Fibroblast of peridontal ligament (primary cell): ENCODE results near the gene ALG5.

ENCODE experiments used
- DNase-seq: peaks from one replicate; pipeline ENCODE4 v3.0.0-alpha.2; 2010; ENCODE audit errors: extremely low read depth

The ALG5 gene, protein sequence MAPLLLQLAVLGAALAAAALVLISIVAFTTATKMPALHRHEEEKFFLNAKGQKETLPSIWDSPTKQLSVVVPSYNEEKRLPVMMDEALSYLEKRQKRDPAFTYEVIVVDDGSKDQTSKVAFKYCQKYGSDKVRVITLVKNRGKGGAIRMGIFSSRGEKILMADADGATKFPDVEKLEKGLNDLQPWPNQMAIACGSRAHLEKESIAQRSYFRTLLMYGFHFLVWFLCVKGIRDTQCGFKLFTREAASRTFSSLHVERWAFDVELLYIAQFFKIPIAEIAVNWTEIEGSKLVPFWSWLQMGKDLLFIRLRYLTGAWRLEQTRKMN

DNA sequence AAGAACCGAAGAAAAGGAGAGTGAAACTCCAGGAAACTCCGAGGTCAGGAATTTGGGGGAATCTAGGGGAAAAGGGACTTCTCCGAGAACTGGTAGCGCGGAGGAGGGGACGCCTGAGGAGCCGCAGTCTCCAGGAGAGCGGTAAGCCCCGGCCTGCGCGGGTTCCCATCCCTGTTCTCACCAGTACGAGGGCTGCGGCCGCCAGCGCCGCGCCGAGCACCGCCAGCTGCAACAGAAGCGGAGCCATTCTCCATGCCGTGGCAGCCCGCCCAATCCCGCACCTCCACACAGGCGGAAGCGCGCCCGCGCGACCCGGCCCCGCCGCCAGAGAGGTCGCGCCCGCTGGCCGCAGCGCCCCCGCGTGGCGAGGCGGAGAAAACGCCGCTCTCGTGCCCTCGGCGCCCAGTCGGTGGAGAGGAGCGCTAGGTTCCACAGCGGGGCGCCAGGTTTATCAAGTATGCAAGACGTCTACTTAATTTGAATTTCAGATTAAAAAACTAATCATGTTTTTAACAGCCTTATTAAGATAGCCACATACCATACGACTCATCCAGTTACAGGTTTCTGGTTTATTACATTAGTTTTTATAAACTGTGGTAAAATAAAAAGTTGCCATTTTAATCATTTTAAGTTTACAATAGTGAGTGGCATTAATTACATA is at the start of gene ALG5:
Gene ALG5 (minus strand): TSS at position 287 of the 661 bp plus-strand sequence. CDS start 40 bp downstream, at position 247.
- DNase-seq: peak; percentile 83

DNA sequence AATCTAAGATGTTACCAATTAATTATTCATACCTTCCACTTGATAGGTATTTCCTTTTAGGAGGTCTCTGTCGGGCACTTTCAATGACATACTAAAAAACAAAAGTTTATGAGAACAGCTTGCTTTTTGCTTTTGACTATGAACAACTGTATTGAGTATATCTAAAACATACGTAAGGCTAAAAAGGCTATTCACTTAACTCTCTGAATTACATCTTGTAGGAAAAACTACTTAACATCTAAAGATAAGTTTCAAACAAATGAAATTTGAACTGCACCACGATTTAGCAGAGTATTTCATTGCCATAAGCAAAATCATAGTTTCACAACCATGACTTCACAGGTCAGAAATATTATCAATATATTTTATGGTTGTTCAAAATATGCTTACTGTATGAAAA is 48.7 kb upstream of the ALG5 start:
- no peak for DNase-seq

DNA sequence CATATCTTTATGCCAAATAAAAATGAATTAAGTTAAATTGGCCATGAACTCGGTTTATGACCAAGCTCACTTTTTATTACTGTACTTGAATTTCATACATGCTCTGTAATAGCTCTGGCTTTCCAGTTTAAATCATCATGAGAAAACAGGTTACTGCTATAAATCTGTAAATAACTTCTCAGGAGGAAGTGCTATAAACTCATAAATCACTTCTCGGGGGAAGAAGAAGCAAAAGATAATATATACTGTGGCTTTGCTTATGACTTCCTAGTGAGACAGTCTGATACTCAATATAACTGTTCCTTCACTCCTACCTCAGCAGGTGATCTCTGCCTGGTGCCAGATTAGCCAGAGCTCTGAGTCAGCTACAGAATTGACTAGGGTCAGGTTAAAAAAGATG is 47.9 kb upstream of the ALG5 start:
- DNase-seq: no peak

DNA sequence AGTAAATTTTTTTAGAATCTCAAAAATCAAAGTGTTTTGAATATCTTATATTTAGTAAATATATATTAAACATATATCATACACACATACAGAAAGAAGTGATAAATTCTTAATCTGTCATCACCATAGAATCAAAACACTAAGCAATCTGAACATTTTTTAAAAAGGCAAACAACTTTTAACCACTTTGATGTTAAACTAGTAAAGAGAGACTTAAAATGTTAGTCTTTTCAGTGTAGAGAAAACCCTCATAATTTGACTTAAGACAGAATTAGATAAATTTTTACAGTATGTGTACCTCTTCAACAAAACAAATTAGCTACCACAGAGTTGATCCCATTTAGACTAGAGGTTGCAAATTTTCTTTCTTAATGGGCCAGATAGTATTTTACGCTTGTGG is 46.9 kb upstream of the ALG5 start:
- no peak for DNase-seq

DNA sequence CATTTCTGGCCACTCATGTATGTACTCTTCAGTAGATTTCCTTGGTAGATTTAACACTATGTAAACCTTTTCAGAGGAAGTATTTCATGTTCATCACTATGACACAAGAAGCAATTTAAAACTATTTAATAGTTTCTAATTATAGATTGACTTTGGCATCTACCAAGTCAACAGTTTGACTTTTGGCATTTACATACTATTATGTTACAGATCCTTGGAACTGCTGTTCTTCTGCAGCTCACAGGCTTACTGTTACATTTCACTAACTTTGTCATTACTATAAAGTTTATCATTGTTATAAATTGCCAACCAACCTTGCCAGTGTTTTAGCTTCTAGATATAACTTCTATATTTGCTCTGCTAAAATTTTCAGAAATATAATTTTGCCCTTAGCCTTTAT is 41.6 kb upstream of the ALG5 start:
- DNase-seq: no peak

DNA sequence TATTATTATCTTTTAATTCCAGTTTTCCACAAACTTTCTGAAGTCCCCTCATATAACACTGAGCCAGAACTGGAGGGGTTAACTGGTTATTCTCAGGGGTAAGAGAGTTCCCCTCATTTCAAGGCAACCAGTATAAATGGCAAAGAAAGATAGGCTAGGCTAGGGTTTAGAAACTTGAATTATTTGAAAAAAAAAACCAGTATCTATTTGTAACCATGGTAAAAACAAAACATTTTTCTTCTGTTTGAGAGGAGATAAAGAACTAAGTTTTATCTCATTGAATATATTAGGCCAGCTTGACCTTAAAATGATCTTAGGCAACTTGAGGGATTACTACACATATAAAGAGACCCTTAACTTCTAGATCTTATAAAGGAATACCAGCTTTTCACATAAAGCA is 40.8 kb upstream of the ALG5 start:
- no peak for DNase-seq

DNA sequence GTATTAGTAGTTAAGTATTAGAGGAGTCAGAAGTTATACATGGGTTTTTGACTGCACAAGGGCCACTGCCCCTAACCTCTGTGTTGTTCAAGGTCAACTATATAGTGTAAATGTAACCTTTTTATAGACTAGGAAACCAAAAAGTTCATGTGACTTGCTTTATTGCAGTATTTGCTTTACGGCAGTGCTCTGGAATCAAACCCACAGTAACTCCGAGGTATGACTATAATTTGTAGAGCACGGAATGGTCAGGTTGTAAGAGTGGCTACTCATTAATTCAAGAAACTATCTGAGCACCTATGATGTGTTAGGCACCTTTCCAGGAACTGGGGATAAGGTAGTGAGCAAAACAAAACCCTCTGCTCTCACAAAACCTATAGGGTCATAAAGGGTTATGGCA is 38.1 kb upstream of the ALG5 start:
- no peak for DNase-seq

DNA sequence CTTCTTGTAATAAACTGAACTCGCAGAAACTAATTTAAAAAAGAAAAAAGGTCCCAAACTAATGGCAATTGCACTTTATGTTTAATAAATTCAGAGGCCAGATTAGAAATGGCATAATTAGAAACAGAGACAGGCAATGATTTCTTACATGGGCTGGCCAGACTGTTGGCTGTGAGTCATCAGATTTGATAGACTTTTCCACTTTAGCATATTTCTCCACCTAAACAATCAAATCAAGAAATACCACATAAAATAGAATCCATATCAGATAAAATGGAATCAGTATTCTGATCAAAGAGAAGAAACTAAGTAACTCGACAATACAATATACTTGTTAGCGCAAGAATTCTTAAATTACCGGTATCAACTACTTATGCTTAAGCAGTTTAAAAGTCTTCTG is 30.5 kb upstream of the ALG5 start:
- DNase-seq: peak; percentile 71

DNA sequence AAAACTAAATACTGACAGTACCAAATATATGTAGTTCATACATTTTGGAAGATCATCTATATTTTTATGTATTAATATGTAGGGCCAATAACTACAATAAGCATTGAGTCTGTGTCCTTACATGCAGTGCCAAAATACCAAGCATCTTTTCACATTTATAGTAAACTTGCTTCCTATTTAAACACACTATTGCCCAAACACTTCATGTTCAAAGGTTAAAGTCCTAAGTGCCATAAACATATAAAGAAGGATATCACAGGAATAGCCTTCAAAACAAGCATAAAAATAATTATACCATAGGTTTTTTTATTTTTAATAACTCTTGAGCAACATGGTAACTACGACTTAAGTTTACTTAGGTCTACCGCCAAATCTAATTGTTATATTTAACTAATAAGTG is 28.5 kb upstream of the ALG5 start:
- DNase-seq: no peak

DNA sequence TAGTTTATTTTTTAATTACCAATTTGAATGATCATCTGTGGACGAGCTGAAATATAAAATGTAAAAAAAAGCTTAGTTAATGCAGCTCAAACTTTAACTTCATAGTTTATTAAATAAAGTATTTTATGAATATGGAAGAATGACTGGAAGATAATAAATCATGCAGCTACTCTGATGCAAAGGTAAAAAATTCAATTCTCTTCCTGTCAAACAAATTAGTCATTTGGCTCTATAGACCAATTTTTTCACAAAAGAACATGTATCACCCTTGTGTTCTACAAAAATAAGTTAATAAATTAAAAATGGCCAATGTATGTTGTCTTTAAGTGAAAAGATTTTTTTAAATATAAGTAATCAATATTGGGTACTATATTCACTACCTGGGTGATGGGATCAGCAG is 27.6 kb upstream of the ALG5 start:
- DNase-seq: no peak

DNA sequence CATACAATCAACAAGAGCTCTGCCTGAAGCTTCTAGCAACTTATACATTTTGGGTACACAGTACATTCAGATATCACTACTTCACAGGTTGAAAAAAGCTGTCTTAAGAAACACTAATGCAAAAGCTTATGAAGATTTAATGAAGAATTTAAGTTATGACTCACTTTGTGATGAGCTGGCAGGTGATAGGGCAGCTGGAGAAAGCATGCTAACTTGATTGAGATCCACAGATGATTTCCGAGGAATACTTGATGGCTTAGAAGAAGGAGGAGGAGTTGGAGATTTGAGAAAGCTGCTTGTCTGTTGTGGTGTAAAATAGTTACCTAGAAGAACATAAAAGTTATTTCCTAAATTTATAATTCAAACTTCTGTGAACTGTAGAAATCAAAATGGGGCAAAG is 24.7 kb upstream of the ALG5 start:
- DNase-seq: peak; percentile 27

DNA sequence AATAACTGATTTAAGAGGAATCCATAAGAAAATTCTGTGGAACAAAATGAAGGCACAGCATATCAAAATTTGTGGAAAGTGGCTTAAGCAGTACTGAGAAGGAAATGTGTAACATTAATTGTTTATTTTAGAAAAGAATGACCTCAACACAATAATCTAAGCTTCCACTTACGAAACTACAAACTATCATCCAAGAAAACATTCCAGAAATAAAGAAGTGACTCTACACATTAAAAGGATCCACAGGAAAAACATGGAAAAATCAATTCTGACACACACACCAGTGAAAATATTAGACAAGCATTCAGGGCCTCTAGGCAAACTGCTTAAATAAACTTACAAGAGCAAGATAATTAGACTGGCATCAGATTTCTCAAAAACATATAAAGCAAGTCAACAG is 15.5 kb upstream of the ALG5 start:
- DNase-seq: peak; percentile 71

DNA sequence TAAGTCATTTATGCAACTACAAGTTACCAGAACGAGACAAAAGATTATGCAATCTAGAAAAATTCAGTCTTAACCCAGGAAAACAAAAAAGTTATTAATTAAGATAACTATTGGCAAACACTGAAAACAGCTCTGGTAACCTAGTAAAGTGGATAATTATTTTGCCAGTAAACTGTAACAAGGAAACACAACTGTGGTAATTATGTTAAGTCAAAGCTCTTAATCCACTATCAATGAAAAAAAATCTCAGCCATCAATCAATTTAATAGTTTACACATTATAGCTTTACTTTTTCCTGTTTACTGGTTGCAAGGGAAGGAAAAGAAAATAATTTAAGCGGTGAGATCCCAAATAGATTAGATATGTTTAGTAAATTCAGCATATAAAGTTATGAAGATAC is 12.6 kb upstream of the ALG5 start:
- no peak for DNase-seq

DNA sequence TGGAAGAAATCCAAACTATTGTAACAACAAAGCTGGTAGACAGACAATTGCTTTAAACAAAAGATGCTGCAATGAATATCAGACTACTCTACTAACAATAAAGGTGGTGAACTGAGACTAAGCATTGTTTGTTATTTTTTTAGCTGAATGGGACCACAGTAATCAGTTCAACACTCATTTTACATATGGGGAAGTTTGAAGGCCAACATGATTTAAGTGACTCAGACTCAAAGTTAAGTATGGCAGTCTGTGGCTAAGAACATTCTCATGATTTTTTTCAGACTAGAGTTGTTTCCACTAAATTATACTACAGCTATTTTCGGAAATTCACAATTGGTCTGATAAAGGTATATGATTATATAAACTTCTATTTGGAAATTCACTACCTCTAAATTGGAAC is 11.9 kb upstream of the ALG5 start:
- DNase-seq: peak; percentile 46

DNA sequence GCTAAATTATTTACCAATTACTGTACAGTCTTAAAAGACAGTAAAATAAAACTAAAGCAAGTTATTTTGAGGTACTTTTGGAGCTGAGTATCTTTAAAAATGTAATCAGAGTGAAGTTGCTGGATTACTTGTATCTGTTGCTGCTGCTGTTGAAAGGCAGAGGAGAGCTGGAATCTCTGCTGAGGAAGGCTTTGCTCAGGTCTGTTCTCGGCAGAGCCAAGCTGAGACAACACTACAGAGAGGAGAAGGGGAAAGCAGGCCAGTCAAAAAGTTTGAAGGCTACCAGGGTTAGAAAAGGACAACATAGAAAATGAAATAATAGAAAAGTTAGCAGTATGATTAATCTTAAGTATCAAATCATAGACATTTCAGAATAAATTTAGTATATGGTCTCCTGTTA is 11.3 kb upstream of the ALG5 start:
- DNase-seq: no peak

DNA sequence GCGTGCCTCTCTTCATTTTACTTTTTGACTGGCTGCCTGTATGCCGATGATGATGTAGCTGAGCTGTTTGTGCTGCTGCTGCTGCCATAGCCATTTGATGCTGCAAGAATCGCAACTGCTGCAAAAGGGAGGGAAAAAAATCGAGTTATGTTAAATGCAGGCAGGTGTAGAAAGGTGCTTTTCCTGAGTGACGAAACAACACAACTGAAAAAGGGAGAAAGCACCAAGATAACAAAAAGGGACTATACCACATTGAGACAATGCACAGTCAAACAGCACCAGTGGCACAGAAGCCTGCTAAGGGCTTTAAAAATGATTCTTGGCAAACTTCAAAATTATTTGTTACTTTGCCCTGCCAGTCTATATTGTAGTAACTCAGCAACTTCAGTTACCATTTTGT is 10.6 kb upstream of the ALG5 start:
- DNase-seq: no peak

DNA sequence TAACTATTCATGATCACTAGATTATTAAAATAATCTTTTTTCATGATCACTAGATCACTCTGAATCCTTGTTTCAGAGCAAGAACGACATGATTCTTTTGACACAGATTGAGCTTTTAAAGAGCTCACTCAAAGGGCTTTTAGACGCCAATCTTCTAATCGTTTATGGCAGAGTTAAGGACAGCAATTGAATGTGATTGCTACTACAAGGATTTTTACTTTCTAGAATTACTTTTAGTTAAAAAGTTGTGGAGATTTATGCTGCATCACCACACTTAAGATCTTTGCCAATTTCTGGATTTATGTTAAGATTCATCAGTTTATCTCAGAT is 2.7 kb upstream of the ALG5 start:
- no peak for DNase-seq

DNA sequence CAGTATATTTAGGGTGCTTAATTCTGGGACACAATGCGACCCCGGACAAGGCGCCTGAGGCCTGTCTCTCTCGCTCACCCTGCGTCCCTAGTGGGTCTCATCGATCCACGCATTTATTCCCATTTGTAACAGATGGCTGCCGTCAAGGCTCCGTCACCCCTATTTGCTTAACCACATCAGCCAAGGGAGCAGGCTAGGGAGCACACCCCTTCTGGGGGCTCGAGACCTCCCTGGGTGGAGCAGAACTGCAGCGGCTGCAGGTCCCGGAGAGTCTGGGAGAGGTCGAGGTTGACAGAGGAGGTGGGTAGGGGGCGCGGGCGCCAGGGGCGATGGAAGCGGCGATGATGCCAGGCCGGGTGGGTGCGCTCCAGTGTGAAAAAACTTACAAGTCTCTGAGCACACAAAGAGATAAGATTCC is 507 bp downstream of the ALG5 start:
- no peak for DNase-seq

DNA sequence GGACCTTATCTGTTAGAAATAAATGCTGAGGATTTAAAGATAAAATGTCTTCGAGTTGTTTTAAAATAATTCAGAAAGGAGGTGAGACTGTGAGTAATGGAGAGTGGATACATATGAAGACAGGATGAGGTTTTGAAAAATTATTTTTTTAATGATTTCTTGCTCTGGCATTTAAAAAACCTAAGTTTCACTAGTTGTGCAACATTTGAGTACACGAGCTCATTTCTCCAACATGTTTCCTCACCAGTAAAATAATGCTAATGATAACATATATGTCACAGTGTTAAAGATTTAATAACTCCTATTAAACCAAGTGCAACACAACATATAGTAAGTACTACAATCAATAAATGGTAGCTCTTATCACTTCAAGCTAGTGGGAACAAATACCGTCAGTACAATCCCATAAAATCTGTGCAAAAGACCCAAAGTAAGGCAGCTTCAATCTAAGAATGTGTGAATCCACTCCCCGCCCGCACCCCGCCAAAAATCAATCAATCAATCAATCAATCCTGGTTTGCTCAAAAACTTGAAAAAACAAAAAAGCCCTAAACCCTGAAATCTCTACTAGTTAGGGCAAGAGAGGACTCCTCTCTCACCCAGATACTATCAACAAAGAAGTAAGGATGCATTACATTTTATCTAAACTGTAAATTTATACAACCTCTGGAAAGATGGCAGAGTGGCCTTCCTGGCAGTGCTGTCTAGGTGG is 1.3 kb downstream of the ALG5 start:
- DNase-seq: peak; percentile 18

DNA sequence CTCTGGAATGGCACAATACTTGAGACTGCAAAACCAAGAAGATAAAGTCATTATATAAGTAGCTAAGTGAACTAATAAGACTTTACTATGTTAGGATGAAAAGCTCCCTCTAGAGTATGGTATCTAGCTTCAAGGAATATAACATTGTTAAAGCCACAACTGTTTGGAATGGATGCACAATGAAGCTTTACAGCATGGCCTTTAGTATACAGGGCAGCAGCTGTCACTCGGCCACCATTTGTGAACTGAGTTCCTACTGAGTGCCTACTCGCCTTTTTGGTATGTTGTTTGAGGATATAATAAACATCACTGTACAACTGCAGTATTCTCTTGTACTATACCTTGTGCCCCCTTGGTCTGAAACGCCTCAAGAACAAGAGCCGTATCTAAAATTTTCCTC is 6.8 kb downstream of the ALG5 start:
- no peak for DNase-seq

DNA sequence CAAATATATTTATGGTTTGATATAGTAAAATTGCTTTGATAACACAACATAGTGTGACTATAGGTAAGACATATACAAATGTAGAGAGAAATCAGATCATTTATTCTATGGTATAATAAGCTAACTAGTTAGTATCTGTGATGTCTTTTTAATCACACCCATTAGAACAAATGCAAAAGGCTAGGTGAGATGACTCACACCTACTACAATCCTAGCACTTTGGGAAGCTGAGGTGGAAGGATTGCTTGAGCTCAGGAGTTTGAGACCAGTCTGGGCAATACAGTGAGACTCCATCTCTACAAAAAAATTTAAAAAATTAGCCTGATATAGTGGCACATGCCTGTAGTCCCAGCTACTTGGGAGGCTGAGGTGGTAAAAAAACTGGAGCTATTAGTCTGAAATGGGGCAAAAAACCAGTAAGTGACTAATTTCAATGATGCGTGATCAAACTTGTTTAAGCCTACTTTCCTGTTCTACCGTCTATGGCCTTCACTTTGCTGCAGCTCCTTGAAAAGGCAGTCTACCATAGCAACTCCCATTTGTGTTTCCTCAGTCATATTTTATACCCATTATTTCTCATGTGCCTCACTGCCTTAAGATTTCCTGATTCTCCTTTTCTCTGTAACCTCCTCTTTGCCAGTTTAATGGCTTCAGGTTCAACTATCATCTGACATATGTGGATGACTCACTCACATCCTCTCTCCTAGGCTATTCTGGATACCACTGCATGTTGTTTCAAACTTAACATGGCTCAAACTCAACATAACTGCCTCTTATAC is 12.5 kb downstream of the ALG5 start:
- no peak for DNase-seq

DNA sequence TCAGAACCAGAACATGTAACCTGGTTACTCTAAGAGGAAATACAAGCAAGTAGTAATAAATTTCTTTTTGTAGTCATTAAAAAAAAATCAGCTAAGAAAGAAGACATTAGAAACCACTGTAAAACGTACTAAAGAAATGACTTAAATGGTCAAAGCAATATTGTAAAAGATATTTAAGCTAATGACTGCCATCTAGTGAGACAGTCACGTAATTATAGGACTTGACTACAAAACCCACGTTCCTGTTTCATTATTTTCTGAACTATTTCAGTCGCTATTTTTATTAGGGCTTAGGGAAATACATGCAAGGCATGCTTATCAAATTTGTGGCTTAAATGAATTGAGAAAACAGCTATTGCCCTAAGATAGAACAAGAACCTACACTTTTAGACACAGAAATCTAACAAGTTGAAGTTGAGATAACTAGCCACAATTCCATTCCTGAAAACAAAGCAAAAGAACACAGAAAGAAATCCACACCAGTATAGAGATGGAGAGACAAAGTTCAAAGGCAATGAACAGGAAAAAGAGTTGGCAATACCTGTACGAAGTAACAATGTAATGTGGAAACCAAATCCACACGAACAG is 17.9 kb downstream of the ALG5 start:
- DNase-seq: peak; percentile 83
